ENCODE results near the gene AHCYL1.

DNA sequence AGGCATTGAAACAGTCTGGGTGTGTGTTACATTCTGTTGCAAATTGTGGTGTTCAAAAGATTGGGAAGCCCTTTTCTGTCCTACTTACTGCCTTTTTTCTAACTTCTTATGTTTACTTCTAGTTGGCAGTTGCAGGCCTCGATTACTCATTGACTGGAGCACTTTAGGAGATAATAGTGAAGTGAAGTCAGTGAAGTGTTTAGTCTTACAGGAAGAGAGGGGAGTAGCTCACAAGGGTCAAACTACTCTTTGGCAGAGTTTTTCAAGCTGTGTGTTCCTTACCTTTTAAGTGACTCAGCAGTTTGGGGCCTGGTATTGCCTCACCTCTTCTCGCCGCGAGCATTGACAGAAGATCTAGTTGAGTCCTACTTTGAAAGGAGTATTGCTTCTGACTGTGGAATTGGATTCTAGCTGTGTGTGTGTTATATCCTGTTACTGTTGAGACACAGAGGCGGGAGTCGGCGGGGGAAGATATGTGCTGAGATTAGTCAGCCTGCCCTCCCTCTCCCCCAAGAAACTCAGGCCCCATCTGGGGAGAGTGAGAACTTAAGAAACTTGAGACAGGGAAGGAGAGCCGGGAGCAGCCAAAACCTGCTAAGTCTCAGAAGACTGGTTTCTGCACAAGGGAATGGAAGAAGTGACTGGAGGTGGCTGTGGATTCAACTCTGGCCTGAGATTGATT, 19.3 kb downstream of the AHCYL1 start:
- TF ChIP-seq RNF2 (IDR thresholded peaks at IDR 0.05; ENCODE audit: borderline replicate concordance, low read depth) (no peak), EP300 (IDR thresholded peaks at IDR 0.05) (peak; percentile 25 to 47; a peak in 2 of 5 replicates), MYC (IDR thresholded peaks at IDR 0.05; ENCODE audit: borderline replicate concordance, low read length) (no peak), USF2 (IDR thresholded peaks at IDR 0.05) (no peak), RAD21 (conservative IDR thresholded peaks at IDR 0.05 in 1 of 2, IDR thresholded peaks at IDR 0.05 in 1 of 2) (no peak), CHD2 (IDR thresholded peaks at IDR 0.05; ENCODE audit: low read length, partially characterized antibody) (no peak), ZFP36 (IDR thresholded peaks at IDR 0.05; ENCODE audit: borderline replicate concordance, partially characterized antibody) (no peak), BCL3 (IDR thresholded peaks at IDR 0.05) (no peak; the same call in 2 of the 3 replicates), NFE2L2 (conservative IDR thresholded peaks at IDR 0.05; ENCODE audit: low read length) (peak; percentile 97), SMC3 (IDR thresholded peaks at IDR 0.05) (0 out of 3 replicates have a peak, but pooled peaks have one; percentile 9), PHF8 (IDR thresholded peaks at IDR 0.05; ENCODE audit: borderline replicate concordance, low read depth) (no peak), MAFK (IDR thresholded peaks at IDR 0.05; ENCODE audit: partially characterized antibody) (peak; percentile 100), HDAC2 (IDR thresholded peaks at IDR 0.05) (no peak)
- TF ChIP-seq, protein P1, sequence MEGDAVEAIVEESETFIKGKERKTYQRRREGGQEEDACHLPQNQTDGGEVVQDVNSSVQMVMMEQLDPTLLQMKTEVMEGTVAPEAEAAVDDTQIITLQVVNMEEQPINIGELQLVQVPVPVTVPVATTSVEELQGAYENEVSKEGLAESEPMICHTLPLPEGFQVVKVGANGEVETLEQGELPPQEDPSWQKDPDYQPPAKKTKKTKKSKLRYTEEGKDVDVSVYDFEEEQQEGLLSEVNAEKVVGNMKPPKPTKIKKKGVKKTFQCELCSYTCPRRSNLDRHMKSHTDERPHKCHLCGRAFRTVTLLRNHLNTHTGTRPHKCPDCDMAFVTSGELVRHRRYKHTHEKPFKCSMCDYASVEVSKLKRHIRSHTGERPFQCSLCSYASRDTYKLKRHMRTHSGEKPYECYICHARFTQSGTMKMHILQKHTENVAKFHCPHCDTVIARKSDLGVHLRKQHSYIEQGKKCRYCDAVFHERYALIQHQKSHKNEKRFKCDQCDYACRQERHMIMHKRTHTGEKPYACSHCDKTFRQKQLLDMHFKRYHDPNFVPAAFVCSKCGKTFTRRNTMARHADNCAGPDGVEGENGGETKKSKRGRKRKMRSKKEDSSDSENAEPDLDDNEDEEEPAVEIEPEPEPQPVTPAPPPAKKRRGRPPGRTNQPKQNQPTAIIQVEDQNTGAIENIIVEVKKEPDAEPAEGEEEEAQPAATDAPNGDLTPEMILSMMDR (IDR thresholded peaks at IDR 0.05) = no peak
